Activated CD4-positive, CD25-positive, alpha-beta regulatory T cell treated with anti-CD3 and anti-CD28 coated beads, Interleukin-2, amount 50 U/mL, for 16 hours (primary cell): ENCODE data around the gene PCDH9.

Experiments used
- DNase-seq: peaks from one replicate; pipeline ENCODE4 v3.0.0-alpha.2; 2020; ENCODE audit warnings: low read depth, low spot score

Gene PCDH9

GRCh38 chr13:67084066-67084465 is 146.1 kb downstream of the PCDH9 start:
- DNase-seq = no peak

DNA sequence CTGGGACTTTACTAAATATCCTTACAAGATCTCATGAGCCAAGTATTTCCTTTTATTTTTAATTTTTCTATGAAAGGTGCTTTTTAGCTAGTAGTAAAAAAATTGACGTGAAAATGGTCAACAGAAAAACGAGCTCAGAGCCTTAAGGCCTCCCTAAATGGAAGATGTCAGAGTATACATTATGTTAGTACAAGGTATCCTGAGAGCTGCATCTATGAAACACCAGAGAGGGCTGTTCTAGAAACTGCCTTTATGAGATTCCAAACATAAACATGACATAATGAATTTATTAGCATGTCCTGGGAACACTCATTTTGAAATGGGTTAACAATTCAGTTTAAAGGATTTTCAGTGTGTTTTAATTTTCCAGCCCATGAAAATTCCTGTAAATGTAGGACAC is 146.6 kb downstream of the PCDH9 start:
- DNase-seq = no peak

GRCh38 chr13:67080351-67080750 is 149.8 kb downstream of the PCDH9 start:
- DNase-seq = no peak

DNA sequence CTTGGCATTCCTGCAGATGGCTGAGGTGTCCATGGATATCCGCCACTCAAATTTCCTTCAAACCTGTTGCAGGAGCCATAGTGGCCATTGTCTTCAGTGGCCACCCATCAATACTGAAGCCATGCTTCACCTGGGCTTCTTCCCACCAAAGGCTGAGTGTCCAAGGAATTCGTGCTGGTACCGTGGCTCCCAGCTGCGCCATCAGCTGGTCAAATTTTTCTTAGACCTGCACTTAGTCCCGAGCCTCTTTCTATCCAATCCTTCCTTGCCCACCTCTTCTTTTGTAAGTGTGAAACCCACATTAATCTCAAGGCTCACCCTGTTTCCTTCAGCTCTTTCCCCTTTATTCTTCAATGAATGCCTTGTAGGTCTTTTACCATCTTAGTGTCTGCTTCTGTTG is 152.1 kb downstream of the PCDH9 start:
- no peak for DNase-seq

DNA sequence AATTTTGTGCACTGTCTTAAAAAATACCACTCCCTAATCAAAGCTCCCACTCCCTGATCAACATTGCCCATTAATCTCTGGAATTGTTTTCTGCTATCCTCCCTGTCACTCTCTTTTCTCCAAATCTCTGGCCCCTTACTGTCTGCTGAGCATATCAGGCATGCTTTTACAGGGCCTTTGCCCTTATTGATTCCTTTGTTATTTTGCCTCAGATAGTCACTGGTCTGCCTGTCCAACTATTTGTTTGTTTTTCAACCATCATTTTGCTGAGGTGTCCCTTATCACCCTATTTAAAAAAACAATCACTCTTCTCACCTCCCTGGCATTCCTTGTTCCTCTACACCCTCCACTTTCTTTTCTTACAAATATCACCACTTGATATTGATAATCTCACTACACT is 153.0 kb downstream of the PCDH9 start:
- DNase-seq = no peak

DNA sequence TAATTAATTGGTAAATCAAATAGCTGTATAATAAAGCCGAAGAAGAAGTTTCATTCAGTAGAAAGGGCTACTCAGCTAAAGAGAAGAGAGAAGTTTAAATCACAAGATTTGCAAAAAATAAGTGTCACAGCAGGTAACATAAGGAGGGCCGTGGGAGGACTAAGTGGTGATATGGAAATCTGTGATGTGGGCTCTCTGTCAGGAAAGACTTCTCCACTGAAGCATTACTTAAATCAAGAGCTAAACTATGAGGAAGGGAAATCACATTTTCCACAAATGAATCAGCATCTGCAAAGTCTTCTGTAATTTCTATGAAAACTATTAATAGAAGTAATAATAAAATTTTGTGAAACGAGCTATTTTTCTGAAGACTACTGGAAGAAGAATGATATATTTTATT is 153.8 kb downstream of the PCDH9 start:
- no peak for DNase-seq

DNA sequence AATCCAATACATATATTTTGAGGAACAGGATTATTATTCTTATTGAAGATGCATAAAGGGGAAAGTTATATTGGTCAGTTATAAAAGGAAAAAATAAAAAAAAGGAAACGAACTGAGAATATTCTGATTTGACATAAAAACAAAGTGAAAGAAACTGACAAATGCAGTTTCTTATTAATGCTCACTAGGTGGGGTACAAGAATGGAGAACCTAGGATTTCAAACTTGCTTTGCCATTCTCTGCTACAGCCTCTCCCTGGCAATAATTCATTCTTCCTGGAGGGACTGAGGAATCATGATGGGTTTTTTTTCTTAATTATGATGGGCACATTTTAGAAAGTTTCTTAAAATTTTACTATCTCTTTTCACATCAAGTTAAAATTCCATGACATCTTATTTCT is 154.9 kb downstream of the PCDH9 start:
- DNase-seq = no peak

DNA sequence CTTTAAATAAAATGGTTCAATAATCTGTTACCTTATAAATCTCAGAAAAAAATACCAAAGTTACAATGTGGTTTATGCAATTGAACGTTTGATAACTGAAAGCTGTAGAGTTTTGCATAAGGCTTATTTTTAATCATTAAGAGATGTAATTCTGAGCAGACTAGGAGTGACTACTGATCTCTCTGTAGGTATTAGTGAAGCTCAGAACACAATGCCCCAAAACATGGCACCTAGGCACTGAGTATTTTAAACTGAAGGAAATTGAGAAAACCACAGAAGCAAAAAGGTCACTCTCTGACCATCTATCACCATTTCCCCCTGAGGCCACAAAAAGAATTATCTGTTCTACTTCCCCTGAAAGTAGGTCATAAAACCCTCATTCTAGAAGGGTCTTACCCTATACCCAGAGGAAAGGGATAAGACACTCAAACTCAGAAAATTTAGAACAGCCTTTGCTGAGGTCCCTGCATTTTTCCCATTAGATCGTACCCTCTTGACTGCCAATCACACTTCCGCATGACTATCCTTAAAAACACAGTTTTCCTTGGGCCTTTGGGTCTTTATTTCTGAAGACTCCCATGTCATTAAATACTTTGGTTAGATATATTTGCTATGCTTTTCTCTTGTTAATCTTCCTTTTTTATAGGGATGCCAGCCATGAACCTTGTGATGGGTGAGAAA is 158.1 kb downstream of the PCDH9 start:
- no peak for DNase-seq

GRCh38 chr13:67070306-67070705 is 159.8 kb downstream of the PCDH9 start:
- no peak for DNase-seq

DNA sequence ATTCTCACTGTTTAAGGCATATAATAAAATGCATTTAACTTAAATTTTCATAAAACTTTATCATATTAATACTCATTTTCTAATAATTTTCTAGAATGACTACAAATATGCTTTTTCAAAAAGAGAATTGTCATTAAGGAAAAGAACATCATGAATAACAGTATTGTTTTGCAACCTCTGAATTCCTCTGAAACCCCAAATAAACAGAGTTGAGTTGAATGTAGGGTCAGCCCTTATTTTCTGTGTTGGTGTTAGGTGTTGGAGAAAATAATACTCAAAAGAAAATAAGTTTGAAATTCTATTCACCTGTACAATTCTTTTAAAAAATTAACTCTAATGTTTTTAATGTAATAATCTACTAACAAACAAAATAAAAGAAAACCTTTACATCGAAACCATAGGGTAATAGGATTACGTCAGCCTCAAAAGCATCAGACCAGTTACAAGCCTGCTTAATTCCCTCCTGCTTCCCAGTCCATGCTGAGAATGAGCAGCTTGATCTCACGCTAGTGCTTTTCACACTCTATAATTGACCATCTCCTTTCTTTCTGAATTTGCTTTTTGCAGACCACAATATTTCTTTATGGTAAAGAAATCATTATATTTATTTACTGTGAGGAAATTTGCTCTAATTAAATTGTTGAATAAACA is 160.9 kb downstream of the PCDH9 start:
- DNase-seq = no peak

DNA sequence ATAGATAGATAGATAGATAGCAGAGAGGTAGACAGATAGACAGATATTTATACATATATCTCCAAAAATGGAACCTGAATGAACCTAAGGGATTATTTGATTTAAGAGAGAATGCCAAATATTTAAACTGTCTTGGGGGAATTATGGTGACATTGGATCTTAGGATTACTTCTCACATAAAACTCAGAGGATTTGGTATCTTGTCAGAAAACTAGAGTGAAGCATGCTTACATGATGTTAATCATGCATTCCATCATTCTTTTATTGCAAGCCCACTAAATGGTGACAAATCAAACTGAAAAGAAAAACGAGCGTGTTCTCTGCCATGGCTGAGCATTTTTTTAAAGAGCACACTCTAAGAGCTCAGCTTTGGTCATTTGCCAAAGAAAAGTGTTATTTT is 165.2 kb downstream of the PCDH9 start:
- no peak for DNase-seq

- no peak for DNase-seq
Observed at GRCh38 chr13:67063036-67063435, 167.1 kb downstream of the PCDH9 start.

- no peak for DNase-seq
Observed at GRCh38 chr13:67062160-67062559, 168.0 kb downstream of the PCDH9 start.

- DNase-seq = no peak
Observed at GRCh38 chr13:67061750-67062149, 168.4 kb downstream of the PCDH9 start.

DNA sequence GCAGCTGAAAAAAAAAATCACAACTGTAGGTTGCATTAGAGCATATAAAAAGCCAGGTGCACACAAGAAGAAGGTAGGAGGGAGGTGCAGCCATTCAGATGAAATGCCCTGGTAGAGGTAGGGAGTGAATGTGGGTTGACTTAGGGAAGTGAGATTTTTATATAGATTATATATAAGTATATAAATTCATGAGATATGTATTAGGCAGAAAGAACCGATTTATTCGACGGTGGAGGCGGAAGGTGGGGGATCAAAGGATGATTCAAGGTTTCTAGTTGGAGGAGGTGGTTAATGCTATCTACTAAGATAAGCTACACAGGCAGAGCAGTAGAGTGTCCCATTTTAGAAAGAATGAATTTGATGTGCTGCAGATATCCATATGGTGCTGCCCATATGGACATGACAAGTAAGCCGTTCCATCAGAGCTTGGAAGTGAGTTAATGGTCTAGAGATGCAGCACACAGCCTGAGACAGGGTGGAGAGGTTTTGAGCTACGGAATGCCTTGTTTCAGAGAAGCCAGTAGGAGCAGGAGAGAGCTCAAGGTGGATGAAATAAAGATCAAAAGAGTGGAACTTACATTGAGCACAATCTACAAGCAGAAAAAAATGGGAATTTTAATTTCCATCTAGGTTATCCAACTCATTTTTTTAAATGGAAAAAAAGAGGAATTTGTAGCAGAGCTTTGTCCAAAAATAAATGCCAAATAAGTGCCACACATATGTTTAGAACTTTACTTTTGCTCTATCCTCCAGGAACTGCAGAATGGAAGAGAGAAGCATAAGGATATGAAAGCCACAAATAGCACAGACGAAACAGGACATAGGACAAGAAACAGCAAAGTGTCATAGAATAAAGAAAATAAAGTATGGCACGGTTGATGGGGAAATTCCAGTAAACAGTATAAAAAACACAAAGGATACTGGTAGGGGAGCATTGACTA is 177.3 kb downstream of the PCDH9 start:
- no peak for DNase-seq

GRCh38 chr13:67049744-67050143 is 180.4 kb downstream of the PCDH9 start:
- DNase-seq = no peak

DNA sequence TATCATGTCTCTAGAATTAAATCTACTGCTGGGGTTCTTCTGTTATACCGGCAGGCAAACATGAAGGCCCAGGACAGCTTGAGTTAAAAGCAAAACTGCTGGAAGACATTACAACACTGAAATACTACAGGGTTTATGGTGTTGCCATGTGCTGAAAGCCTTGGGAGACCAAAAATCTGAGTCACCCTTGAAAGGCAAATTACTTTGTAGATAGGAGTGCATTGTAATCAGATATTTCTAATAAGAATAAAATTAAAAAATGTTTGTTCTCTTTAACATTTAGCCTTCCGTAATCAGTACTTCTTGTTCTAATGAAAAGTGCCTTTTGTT is 181.3 kb downstream of the PCDH9 start:
- DNase-seq = no peak

GRCh38 chr13:67048084-67048820 is 181.9 kb downstream of the PCDH9 start:
- DNase-seq = no peak

- DNase-seq = no peak
Observed at GRCh38 chr13:67045357-67045756, 184.8 kb downstream of the PCDH9 start.

GRCh38 chr13:67043901-67044300 is 186.2 kb downstream of the PCDH9 start:
- no peak for DNase-seq

GRCh38 chr13:67042556-67042955 is 187.6 kb downstream of the PCDH9 start:
- no peak for DNase-seq
